ENCODE measurements around the gene PDILT.

The PDILT gene

GRCh38 chr16:20318437-20318836 is 86.1 kb downstream of the PDILT start:
- Histone ChIP-seq H3K4me3 (ENCODE audit: low read length) (no peak overlapping the region), H3K4me1 (ENCODE audit: control insufficient read depth, low read depth, low read length) (no peaks in the 10 kb centered on the region), H3K79me1 (ENCODE audit: low read length) (no peaks in the 10 kb centered on the region), H3K27ac (ENCODE audit: low read depth, low read length) (no peak overlapping the region), H2BK5ac (ENCODE audit: low read length) (no peak overlapping the region), H3K4ac (ENCODE audit: low read depth, low read length) (no peak overlapping the region), H3K27me3 (ENCODE audit: insufficient read depth, low read length, poor library complexity) (no peaks in the 10 kb centered on the region), H3K79me2 (ENCODE audit: control insufficient read depth, insufficient read depth, low read length) (no peaks in the 10 kb centered on the region), H2BK120ac (ENCODE audit: low read depth, low read length) (no peak overlapping the region), H3K36me3 (ENCODE audit: control insufficient read depth, insufficient read depth, low read length) (no peaks in the 10 kb centered on the region), H3K9ac (ENCODE audit: low read length) (no peak overlapping the region), H3K4me2 (ENCODE audit: low read length) (no peak overlapping the region), H4K8ac (ENCODE audit: low read depth, low read length) (no peak overlapping the region), H3K18ac (ENCODE audit: low read length) (no peak overlapping the region), H2BK15ac (replicated peaks; ENCODE audit: low read depth) (no peak overlapping the region), H3K23ac (ENCODE audit: low read length) (no peak overlapping the region), H3K56ac (ENCODE audit: low read length) (no peak overlapping the region), H4K5ac (ENCODE audit: low read length) (no peak overlapping the region), H2AK5ac (ENCODE audit: low read length) (no peak overlapping the region)
- no CpG with 5 or more reads among the region's 3 CpGs for WGBS (ENCODE audit: extremely low coverage, insufficient coverage, low lambda C conversion rate)
- no peak for DNase-seq

- Histone ChIP-seq H3K56ac (ENCODE audit: low read length) (no peak overlapping the region), H4K5ac (ENCODE audit: low read length) (no peak overlapping the region), H3K36me3 (ENCODE audit: control insufficient read depth, insufficient read depth, low read length) (no peaks in the 10 kb centered on the region), H2AK5ac (ENCODE audit: low read length) (no peak overlapping the region), H4K8ac (ENCODE audit: low read depth, low read length) (no peak overlapping the region), H3K23ac (ENCODE audit: low read length) (no peak overlapping the region), H3K4me3 (ENCODE audit: low read length) (no peak overlapping the region), H3K18ac (ENCODE audit: low read length) (no peak overlapping the region), H2BK15ac (replicated peaks; ENCODE audit: low read depth) (no peak overlapping the region), H3K4me2 (ENCODE audit: low read length) (no peak overlapping the region), H2BK5ac (ENCODE audit: low read length) (no peak overlapping the region), H3K27me3 (ENCODE audit: insufficient read depth, low read length, poor library complexity) (no peaks in the 10 kb centered on the region), H3K79me2 (ENCODE audit: control insufficient read depth, insufficient read depth, low read length) (no peaks in the 10 kb centered on the region), H3K79me1 (ENCODE audit: low read length) (no peaks in the 10 kb centered on the region), H3K4me1 (ENCODE audit: control insufficient read depth, low read depth, low read length) (no peaks in the 10 kb centered on the region), H2BK120ac (ENCODE audit: low read depth, low read length) (no peak overlapping the region), H3K4ac (ENCODE audit: low read depth, low read length) (no peak overlapping the region), H3K27ac (ENCODE audit: low read depth, low read length) (no peak overlapping the region), H3K9ac (ENCODE audit: low read length) (no peak overlapping the region)
- no CpG with 5 or more reads among the region's 7 CpGs for WGBS (ENCODE audit: extremely low coverage, insufficient coverage, low lambda C conversion rate)
- no peak for DNase-seq
These were observed 86.5 kb downstream of the PDILT start for GRCh38 chr16:20318006-20318405.

GRCh38 chr16:20317117-20317516 is 87.4 kb downstream of the PDILT start:
- no peak for DNase-seq
- Histone ChIP-seq H3K4ac (ENCODE audit: low read depth, low read length) (no peak overlapping the region), H3K4me1 (ENCODE audit: control insufficient read depth, low read depth, low read length) (no peaks in the 10 kb centered on the region), H3K18ac (ENCODE audit: low read length) (no peak overlapping the region), H3K9ac (ENCODE audit: low read length) (no peak overlapping the region), H4K8ac (ENCODE audit: low read depth, low read length) (no peak overlapping the region), H4K5ac (ENCODE audit: low read length) (no peak overlapping the region), H3K4me2 (ENCODE audit: low read length) (no peak overlapping the region), H3K36me3 (ENCODE audit: control insufficient read depth, insufficient read depth, low read length) (no peaks in the 10 kb centered on the region), H2AK5ac (ENCODE audit: low read length) (no peak overlapping the region), H2BK5ac (ENCODE audit: low read length) (no peak overlapping the region), H2BK15ac (replicated peaks; ENCODE audit: low read depth) (no peak overlapping the region), H3K23ac (ENCODE audit: low read length) (no peak overlapping the region), H3K79me2 (ENCODE audit: control insufficient read depth, insufficient read depth, low read length) (no peaks in the 10 kb centered on the region), H3K56ac (ENCODE audit: low read length) (no peak overlapping the region), H2BK120ac (ENCODE audit: low read depth, low read length) (no peak overlapping the region), H3K27me3 (ENCODE audit: insufficient read depth, low read length, poor library complexity) (no peaks in the 10 kb centered on the region), H3K4me3 (ENCODE audit: low read length) (no peak overlapping the region), H3K79me1 (ENCODE audit: low read length) (no peaks in the 10 kb centered on the region), H3K27ac (ENCODE audit: low read depth, low read length) (no peak overlapping the region)
- no CpG with 5 or more reads among the region's 8 CpGs for WGBS (ENCODE audit: extremely low coverage, insufficient coverage, low lambda C conversion rate)

GRCh38 chr16:20316715-20317114 is 87.8 kb downstream of the PDILT start:
- Histone ChIP-seq H3K4me1 (ENCODE audit: control insufficient read depth, low read depth, low read length) (no peaks in the 10 kb centered on the region), H3K4ac (ENCODE audit: low read depth, low read length) (no peak overlapping the region), H3K18ac (ENCODE audit: low read length) (no peak overlapping the region), H3K79me1 (ENCODE audit: low read length) (no peaks in the 10 kb centered on the region), H2AK5ac (ENCODE audit: low read length) (no peak overlapping the region), H3K23ac (ENCODE audit: low read length) (no peak overlapping the region), H3K36me3 (ENCODE audit: control insufficient read depth, insufficient read depth, low read length) (no peaks in the 10 kb centered on the region), H4K5ac (ENCODE audit: low read length) (no peak overlapping the region), H3K27me3 (ENCODE audit: insufficient read depth, low read length, poor library complexity) (no peaks in the 10 kb centered on the region), H3K27ac (ENCODE audit: low read depth, low read length) (no peak overlapping the region), H4K8ac (ENCODE audit: low read depth, low read length) (no peak overlapping the region), H3K56ac (ENCODE audit: low read length) (no peak overlapping the region), H2BK5ac (ENCODE audit: low read length) (no peak overlapping the region), H3K79me2 (ENCODE audit: control insufficient read depth, insufficient read depth, low read length) (no peaks in the 10 kb centered on the region), H2BK120ac (ENCODE audit: low read depth, low read length) (no peak overlapping the region), H2BK15ac (replicated peaks; ENCODE audit: low read depth) (no peak overlapping the region), H3K4me3 (ENCODE audit: low read length) (no peak overlapping the region), H3K9ac (ENCODE audit: low read length) (no peak overlapping the region), H3K4me2 (ENCODE audit: low read length) (no peak overlapping the region)
- no peak for DNase-seq
- WGBS (ENCODE audit: extremely low coverage, insufficient coverage, low lambda C conversion rate) = 96% methylated on average over 3 of the region's 5 CpGs

- Histone ChIP-seq H3K4ac (ENCODE audit: low read depth, low read length) (no peak overlapping the region), H3K4me2 (ENCODE audit: low read length) (no peak overlapping the region), H3K4me1 (ENCODE audit: control insufficient read depth, low read depth, low read length) (no peaks in the 10 kb centered on the region), H4K8ac (ENCODE audit: low read depth, low read length) (no peak overlapping the region), H3K36me3 (ENCODE audit: control insufficient read depth, insufficient read depth, low read length) (no peaks in the 10 kb centered on the region), H3K18ac (ENCODE audit: low read length) (no peak overlapping the region), H3K79me2 (ENCODE audit: control insufficient read depth, insufficient read depth, low read length) (no peaks in the 10 kb centered on the region), H3K23ac (ENCODE audit: low read length) (no peak overlapping the region), H3K79me1 (ENCODE audit: low read length) (no peaks in the 10 kb centered on the region), H4K5ac (ENCODE audit: low read length) (no peak overlapping the region), H2BK15ac (replicated peaks; ENCODE audit: low read depth) (no peak overlapping the region), H3K27me3 (ENCODE audit: insufficient read depth, low read length, poor library complexity) (no peaks in the 10 kb centered on the region), H3K56ac (ENCODE audit: low read length) (no peak overlapping the region), H2BK5ac (ENCODE audit: low read length) (no peak overlapping the region), H3K27ac (ENCODE audit: low read depth, low read length) (no peak overlapping the region), H2AK5ac (ENCODE audit: low read length) (no peak overlapping the region), H3K9ac (ENCODE audit: low read length) (no peak overlapping the region), H2BK120ac (ENCODE audit: low read depth, low read length) (no peak overlapping the region), H3K4me3 (ENCODE audit: low read length) (no peak overlapping the region)
- WGBS (ENCODE audit: extremely low coverage, insufficient coverage, low lambda C conversion rate) = no CpG with 5 or more reads among the region's 6 CpGs
- no peak for DNase-seq
These were observed 88.8 kb downstream of the PDILT start for GRCh38 chr16:20315764-20316163.

- no peak overlapping the region for H3K27ac ChIP-seq (ENCODE audit: low read depth, low read length)
- no peak overlapping the region for H3K4ac ChIP-seq (ENCODE audit: low read depth, low read length)
- H3K27me3 ChIP-seq (ENCODE audit: insufficient read depth, low read length, poor library complexity) = no peaks in the 10 kb centered on the region
- H3K4me1 ChIP-seq (ENCODE audit: control insufficient read depth, low read depth, low read length) = no peaks in the 10 kb centered on the region
- no peaks in the 10 kb centered on the region for H3K79me2 ChIP-seq (ENCODE audit: control insufficient read depth, insufficient read depth, low read length)
- H3K56ac ChIP-seq (ENCODE audit: low read length) = no peak overlapping the region
- no CpG with 5 or more reads among the region's 3 CpGs for WGBS (ENCODE audit: extremely low coverage, insufficient coverage, low lambda C conversion rate)
- H3K4me2 ChIP-seq (ENCODE audit: low read length) = no peak overlapping the region
- H2BK120ac ChIP-seq (ENCODE audit: low read depth, low read length) = no peak overlapping the region
- no peak overlapping the region for H3K23ac ChIP-seq (ENCODE audit: low read length)
- H4K5ac ChIP-seq (ENCODE audit: low read length) = no peak overlapping the region
- no peak overlapping the region for H3K18ac ChIP-seq (ENCODE audit: low read length)
- no peak overlapping the region for H4K8ac ChIP-seq (ENCODE audit: low read depth, low read length)
- no peaks in the 10 kb centered on the region for H3K36me3 ChIP-seq (ENCODE audit: control insufficient read depth, insufficient read depth, low read length)
- DNase-seq = no peak
- no peak overlapping the region for H3K4me3 ChIP-seq (ENCODE audit: low read length)
- H2BK15ac ChIP-seq (replicated peaks; ENCODE audit: low read depth) = no peak overlapping the region
- H3K79me1 ChIP-seq (ENCODE audit: low read length) = no peaks in the 10 kb centered on the region
- no peak overlapping the region for H2AK5ac ChIP-seq (ENCODE audit: low read length)
- no peak overlapping the region for H2BK5ac ChIP-seq (ENCODE audit: low read length)
- H3K9ac ChIP-seq (ENCODE audit: low read length) = no peak overlapping the region
These were observed 90.0 kb downstream of the PDILT start for GRCh38 chr16:20314575-20314974.

Measured in mesendoderm (in vitro differentiated cells).